GM19025 (cell line): ENCODE results near the gene KIR3DL2.
"Not testable (repeated sequence)": the region's sequence is repeated elsewhere in the genome, so short reads cannot be mapped to it uniquely, and the experiment has no call there.

ENCODE experiments used
- ATAC-seq: cut with Tn5 transposase; IDR thresholded peaks from one replicate; pipeline ENCODE4 v1.9.1; 2021; ENCODE audit warnings: mild to moderate bottlenecking, low read depth, moderate library complexity; ENCODE audit not compliant: unreplicated experiment

Gene KIR3DL2

DNA sequence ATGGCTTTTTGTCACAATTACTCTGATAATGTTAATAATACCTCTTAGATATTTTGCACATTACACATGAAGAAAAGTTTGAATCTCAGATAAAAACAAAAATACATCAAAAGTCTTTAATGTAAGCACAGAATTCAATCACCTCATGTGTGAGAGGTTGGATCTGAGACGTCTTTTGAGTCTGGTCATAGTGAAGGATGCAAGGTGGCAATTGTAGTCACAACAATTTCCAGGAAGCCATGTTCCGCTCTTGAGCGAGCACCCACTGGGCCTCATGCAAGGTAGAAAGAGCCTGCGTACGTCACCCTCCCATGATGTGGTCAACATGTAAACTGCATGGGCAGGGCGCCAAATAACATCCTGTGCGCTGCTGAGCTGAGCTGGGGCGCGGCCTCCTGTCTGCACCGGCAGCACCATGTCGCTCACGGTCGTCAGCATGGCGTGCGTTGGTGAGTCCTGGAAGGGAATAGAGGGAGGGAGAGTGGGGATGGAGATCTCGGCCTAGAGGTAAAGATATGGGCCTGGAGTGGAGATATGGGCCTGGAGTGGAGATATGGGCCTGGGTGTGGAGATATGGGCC, at the start of gene KIR3DL2:
KIR3DL2 (plus strand) TSS at position 383 of the 580 bp plus-strand sequence; CDS start at position 416, 33 bp downstream.
- ATAC-seq: not testable (repeated sequence)

DNA sequence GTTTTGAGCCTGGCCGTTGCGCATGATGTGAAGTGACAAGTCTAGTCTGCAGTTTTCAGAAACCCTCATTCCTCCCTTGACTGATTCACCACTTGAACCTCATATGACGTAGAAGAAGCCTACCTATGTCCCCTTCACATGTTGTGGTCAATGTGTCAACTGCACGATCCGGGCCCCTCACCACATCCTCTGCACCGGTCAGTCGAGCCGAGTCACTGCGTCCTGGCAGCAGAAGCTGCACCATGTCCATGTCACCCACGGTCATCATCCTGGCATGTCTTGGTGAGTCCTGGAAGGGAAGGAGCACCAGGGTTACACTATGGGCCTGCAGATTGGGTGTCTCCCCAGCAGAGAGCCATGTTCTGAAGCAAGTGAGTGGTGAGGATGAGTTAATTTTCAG, 46.8 kb upstream of the KIR3DL2 start, which contains the start of gene KIR2DL4:
KIR2DL4 (plus strand) TSS at position 201 of the 400 bp plus-strand sequence; CDS start at position 243, 42 bp downstream.
- ATAC-seq: no peak

DNA sequence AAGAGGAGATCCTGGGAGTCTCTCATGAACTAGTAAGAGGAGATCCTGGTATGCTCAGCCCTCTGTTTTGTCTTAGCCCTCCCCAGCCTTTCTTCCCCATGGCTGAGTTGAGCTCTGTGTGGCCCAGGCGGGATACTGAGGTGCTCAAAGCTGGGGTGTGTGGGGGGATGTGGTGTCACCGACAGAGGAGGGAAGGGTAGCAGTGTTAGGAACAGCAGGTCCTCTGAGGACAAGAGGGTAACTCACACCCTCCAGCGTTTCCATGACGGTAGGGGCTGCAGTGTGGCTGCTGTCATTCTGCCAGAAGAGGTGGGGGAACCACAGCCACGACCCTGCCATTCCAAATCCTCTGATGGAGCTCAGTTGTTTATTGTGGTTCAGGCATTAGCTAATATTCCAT, 46.1 kb upstream of the KIR3DL2 start:
- ATAC-seq: no peak

DNA sequence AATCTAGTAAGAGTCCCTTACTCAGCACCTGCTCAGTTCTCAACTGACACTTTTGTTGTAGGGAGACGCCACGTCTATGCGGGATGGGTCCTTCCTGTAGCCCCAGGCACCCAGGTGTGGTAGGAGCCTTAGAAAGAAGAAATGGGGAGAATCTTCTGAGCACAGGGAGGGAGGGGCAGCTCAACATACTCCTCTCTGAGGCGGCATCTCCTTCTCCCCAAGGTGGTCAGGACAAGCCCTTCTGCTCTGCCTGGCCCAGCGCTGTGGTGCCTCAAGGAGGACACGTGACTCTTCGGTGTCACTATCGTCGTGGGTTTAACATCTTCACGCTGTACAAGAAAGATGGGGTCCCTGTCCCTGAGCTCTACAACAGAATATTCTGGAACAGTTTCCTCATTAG, 45.7 kb upstream of the KIR3DL2 start:
- ATAC-seq: no peak

DNA sequence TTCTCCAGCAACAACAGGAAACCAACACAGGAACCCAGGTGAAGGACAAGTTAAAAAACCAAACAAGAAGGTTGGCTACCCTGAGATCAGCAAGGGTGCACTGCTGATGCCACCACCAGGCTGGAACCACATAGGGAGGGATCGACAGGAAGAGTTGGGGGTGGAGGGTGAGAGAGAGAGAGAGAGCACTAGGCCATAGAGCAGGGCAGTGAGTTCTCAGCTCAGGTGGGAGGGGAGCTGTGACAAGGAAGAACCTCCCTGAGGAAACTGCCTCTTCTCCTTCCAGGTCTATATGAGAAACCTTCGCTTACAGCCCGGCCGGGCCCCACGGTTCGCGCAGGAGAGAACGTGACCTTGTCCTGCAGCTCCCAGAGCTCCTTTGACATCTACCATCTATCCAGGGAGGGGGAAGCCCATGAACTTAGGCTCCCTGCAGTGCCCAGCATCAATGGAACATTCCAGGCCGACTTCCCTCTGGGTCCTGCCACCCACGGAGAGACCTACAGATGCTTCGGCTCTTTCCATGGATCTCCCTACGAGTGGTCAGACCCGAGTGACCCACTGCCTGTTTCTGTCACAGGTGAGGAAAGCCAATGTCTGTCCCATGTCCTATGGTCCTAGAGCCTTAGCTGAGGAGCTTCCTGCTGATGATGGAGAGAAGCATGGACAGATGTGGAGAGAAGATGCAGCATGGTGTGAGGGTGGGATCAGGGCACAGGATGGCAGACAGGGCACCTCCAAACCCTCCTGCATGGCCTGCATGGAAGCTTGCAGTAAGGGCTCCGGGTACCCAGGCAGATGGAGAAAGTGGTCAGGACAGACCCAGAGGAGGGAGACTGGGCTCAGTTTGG, 44.4 kb upstream of the KIR3DL2 start:
- no peak for ATAC-seq

DNA sequence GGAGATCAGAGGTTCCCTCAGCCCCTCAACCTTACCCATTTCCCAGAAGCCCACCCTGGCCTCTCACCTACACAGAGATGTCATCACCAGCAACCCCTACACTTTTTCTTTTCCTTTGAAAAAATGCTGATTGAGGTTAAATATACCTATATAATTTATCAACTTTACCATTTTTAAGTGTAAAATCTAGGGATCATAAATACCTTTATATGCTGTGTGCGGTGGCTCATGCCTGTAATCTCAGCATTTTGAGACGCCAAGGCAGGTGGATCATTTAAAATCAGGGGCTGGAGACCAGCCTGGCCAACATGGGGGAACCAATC, 43.8 kb upstream of the KIR3DL2 start:
- ATAC-seq: no peak

DNA sequence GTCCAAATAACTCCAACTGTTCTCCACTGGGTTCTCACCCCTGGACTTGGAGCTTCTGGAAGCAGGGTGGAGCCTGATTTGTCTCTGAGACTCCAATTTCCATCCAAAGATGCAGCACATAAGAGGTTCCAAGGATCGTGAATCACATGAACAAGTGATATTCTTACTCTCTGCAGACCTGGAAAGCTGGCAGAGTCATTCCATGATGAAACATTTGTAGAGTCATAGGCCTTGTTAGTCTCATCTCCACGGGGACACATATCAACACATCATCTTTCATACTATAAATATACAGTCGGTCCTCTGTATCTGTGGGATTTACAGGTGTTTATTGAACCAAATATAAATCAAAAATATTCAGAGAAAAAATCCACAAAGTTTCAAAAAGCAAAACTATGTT, 35.7 kb upstream of the KIR3DL2 start:
- ATAC-seq: not testable (repeated sequence)

DNA sequence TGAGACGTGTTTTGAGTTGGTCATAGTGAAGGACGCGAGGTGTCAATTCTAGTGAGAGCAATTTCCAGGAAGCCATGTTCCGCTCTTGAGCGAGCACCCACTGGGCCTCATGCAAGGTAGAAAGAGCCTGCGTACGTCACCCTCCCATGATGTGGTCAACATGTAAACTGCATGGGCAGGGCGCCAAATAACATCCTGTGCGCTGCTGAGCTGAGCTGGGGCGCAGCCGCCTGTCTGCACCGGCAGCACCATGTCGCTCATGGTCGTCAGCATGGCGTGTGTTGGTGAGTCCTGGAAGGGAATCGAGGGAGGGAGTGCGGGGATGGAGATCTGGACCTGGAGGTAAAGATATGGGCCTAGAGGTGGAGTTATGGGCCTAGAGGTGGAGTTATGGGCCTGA, 34.0 kb upstream of the KIR3DL2 start, which contains the start of gene KIR3DL1:
KIR3DL1 (plus strand) TSS at position 218 of the 400 bp plus-strand sequence.
- not testable (repeated sequence) for ATAC-seq

DNA sequence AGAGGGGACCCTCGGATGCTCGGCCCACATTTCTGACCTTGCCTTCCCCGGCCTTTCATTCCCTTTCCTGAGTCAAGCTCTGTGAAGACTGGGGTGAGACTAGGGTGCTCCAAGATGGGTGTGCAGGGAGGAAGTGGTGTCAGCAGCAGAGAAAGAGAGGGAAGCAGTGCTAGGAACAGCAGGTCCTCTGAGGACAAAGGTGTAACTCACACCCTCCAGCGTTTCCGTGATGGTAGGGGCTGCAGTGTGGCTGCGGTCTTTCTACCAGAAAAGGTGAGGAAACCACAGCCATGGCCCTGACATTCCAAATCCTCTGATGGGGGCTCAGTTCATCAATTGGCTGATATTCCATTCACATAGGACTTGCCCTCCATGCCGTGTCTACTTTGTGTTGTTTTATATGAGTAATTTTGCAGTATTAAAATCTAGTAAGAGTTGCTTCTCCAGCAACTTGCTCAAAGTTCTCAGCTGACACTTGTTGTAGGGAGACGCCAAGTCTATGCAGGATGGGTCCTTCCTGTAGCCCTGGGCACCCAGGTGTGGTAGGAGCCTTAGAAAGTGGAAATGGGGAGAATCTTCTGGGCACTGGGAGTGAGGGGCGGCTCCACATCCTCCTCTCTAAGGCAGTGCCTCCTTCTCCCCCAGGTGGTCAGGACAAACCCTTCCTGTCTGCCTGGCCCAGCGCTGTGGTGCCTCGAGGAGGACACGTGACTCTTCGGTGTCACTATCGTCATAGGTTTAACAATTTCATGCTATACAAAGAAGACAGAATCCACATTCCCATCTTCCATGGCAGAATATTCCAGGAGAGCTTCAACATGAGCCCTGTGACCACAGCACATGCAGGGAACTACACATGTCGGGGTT, 32.3 kb upstream of the KIR3DL2 start:
- ATAC-seq: no peak

DNA sequence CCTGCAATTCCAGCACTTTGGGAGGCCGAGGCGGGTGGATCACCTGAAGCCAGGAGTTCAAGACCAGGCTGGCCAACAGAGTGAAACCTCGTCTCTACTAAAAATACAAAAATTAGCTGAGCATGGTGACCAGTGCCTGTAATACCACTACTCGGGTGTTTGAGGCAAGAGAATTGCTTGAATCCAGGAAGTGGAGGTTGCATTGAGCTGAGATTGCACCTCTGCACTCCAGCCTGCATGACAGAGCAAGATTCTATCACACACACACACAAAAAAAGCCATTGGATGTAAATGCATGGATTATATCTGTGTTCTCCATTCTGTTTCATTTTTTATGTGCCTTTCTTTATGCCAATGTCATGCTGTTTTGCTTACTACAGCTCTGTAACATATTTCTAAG, 25.8 kb upstream of the KIR3DL2 start:
- ATAC-seq: not testable (repeated sequence)

DNA sequence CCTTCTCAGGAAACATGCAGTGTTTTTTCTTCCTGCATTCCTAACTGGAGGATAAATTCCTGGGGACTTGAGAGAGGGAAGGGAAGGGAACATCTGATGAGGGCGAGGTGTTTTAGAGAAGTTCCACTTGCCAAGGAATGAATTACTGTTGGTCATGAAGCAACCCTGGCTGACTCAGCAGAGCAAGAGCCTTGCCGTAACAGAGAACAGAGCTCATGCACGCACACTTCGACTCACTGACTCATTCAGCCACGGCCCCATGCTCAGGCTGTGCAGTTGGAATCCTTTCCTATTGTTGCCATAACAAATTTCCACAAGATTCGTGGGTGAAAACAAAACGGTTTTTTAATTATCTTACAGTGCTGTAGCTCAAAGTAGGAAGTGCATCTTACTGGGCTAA, 24.9 kb upstream of the KIR3DL2 start:
- not testable (repeated sequence) for ATAC-seq

DNA sequence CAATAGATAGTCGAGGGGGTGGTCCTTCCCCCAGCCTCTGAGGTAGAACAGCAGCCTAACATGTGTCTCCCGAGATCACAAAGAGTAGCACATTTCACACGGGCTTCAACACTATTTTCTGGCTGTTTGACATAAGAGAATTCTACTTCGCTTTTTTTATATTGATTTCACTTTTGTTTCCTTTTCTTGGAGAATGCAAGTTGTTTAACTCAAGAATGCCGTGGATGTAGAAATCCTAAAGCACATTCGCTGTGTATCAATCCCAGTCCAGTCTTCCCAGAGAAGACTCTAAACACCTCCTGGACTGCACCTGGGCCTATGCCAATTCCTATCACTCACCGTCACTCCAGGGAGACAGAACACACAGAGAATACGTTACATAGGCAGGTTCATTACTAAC, 22.2 kb upstream of the KIR3DL2 start:
- not testable (repeated sequence) for ATAC-seq

DNA sequence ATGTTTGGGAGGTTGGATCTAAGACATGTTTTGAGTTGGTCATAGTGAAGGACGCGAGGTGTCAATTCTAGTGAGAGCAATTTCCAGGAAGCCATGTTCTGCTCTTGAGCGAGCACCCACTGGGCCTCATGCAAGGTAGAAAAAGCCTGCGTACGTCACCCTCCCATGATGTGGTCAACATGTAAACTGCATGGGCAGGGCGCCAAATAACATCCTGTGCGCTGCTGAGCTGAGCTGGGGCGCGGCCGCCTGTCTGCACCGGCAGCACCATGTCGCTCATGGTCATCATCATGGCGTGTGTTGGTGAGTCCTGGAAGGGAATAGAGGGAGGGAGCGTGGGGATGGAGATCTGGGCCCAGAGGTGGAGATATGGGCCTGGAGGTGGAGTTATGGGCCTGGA, 17.7 kb upstream of the KIR3DL2 start, which contains the start of gene KIR2DS4:
KIR2DS4 (plus strand) TSS at position 181 of the 400 bp plus-strand sequence.
- not testable (repeated sequence) for ATAC-seq

DNA sequence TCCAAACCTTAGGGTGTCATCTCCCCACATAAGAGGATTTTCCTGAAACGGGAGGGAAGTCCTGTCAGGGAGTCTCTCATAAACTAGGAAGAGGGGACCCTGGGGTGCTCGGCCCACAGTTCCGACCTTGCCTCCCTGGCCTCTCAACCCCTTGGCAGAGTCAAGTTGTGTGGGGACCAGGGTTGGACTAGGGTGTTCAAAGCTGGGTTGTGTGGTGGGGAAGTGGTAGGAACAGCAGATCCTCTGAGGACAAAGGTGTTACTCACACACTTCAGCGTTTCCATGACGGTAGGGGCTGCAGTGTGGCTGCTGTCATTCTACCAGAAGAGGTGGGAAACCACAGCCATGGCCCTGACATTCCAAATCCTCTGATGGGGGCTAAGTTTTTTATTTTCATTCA, 15.1 kb upstream of the KIR3DL2 start:
- not testable (repeated sequence) for ATAC-seq

DNA sequence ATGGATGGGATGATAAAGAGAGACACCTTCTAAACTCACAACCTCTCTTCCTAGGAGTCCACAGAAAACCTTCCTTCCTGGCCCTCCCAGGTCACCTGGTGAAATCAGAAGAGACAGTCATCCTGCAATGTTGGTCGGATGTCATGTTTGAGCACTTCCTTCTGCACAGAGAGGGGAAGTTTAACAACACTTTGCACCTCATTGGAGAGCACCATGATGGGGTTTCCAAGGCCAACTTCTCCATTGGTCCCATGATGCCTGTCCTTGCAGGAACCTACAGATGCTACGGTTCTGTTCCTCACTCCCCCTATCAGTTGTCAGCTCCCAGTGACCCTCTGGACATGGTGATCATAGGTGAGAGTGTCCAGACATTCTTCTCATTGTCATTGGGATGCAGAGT, 12.7 kb upstream of the KIR3DL2 start:
- ATAC-seq: not testable (repeated sequence)

DNA sequence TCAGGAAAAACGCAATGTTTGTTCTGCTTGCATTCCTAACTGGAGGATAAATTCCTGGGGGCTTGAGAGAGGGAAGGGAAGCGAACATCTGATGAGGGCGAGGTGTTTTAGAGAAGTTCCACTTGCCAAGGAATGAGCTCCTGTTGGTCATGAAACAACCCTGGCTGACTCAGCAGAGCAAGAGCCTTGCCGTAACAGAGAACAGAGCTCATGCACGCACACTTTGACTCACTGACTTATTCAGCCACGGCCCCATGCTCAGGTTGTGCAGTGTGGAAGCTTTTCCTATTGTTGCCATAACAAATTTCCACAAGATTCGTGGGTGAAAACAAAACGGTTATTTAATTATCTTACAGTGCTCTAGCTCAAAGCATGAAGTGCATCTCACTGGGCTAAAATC, 7.1 kb upstream of the KIR3DL2 start:
- ATAC-seq: not testable (repeated sequence)

DNA sequence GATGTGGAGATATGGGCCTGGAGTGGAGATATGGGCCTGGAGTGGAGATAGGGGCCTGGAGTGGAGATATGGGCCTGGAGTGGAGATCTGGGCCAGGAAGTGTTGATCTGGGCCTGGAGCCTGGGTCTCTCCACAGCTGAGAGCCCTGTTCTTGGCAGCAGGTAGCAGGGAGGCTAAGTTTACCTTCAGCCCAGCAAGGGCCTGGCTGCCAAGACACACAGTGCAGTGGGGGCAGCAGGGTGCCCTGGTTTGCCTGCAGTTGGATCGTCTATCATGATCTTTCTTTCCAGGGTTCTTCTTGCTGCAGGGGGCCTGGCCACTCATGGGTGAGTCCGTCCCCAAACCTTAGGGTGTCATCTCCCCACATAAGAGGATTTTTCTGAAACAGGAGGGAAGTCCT, 687 bp downstream of the KIR3DL2 start:
- ATAC-seq: no peak

DNA sequence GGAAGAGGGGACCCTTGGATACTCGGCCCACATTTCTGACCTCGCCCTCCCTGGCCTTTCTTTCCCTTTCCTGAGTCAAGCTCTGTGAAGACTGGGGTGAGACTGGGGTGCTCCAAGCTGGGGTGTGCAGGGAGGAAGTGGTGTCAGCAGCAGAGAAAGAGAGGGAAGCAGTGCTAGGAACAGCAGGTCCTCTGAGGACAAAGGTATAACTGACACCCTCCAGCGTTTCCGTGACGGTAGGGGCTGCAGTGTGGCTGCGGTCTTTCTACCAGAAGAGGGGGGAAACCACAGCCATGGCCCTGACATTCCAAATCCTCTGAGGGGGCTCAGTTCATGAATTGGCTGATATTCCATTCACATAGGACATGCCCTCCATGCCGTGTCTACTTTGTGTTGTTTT, 1.1 kb downstream of the KIR3DL2 start:
- no peak for ATAC-seq

DNA sequence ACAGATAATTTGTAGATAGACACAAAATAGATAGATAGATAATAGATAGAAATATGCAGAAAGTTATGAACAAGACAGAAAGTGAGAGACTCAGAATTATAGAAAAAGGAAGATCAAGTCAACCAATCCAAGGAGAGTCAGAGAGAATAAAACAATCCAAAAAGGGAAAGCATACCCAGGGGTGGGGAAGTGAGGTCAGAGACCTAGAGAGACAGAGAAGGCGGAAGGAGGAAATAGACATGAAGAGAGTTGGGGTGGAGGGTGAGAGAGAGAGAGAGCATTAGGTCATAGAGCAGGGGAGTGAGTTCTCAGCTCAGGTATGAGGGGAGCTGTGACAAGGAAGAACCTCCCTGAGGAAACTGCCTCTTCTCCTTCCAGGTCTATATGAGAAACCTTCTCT, 5.0 kb downstream of the KIR3DL2 start:
- not testable (repeated sequence) for ATAC-seq

DNA sequence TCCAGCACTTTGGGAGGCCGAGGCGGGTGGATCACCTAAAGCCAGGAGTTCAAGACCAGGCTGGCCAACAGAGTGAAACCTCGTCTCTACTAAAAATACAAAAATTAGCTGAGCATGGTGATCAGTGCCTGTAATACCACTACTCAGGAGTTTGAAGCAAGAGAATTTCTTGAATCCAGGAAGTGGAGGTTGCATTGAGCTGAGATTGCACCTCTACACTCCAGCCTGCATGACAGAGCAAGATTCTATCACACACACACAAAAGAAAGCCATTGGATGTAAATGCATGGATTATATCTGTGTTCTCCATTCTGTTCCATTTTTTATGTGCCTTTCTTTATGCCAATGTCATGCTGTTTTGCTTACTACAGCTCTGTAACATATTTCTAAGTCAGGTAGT, 8.2 kb downstream of the KIR3DL2 start:
- not testable (repeated sequence) for ATAC-seq

DNA sequence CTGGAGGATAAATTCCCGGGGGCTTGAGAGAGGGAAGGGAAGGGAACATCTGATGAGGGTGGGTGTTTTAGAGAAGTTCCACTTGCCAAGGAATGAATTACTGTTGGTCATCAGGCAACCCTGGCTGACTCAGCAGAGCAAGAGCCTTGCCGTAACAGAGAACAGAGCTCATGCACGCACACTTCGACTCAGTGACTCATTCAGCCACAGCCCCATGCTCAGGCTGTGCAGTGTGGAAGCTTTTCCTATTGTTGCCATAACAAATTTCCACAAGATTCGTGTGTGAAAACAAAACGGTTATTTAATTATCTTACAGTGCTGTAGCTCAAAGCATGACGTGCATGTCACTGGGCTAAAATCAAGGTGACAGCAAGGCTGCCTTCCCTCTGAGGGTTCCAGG, 9.2 kb downstream of the KIR3DL2 start:
- ATAC-seq: not testable (repeated sequence)
